Thymus (tissue), 11 donors: ENCODE measurements around the gene TTLL11. TPM values are rescaled to one million over a fixed set of nuclear protein-coding genes. Genes with fewer than 3 reads are reported as not detected.

Source experiments
- DNase-seq, 9 donors: peaks; one replicate each; pipeline ENCODE4 v3.0.0-alpha.2; 2013; ENCODE audit warnings: low spot score in 9 of 9, low read depth in 6 of 9, missing footprints in 1 of 9
- H3K27ac ChIP-seq, 2 donors: one replicate each; pipeline ENCODE4 v1.5.1; 2013; ENCODE audit warnings: control low read depth in 1 of 2, low read depth in 1 of 2, low read length in 1 of 2, mild to moderate bottlenecking in 1 of 2, moderate library complexity in 1 of 2
- H3K27me3 ChIP-seq, 2 donors: one replicate each; pipeline ENCODE4 v1.5.1; 2013; ENCODE audit warnings: low read length in 1 of 2; ENCODE audit not compliant: control insufficient read depth in 2 of 2, insufficient read depth in 1 of 2
- H3K36me3 ChIP-seq, 2 donors: one replicate each; pipeline ENCODE4 v1.5.1; 2013; ENCODE audit warnings: low read length in 1 of 2, mild to moderate bottlenecking in 1 of 2, moderate library complexity in 1 of 2; ENCODE audit not compliant: control insufficient read depth in 2 of 2, insufficient read depth in 2 of 2
- H3K4me1 ChIP-seq, 2 donors: one replicate each; pipeline ENCODE4 v1.5.1; 2013; ENCODE audit warnings: low read length in 2 of 2; ENCODE audit not compliant: control insufficient read depth in 2 of 2, insufficient read depth in 2 of 2
- H3K4me3 ChIP-seq, 2 donors: one replicate each; pipeline ENCODE4 v1.5.1; 2013; ENCODE audit warnings: low read length in 2 of 2, control low read depth in 1 of 2, mild to moderate bottlenecking in 1 of 2
- H3K9me3 ChIP-seq, 2 donors: one replicate each; pipeline ENCODE4 v1.5.1; 2013; ENCODE audit warnings: low read length in 1 of 2, mild to moderate bottlenecking in 1 of 2; ENCODE audit not compliant: control insufficient read depth in 2 of 2, insufficient read depth in 1 of 2
- WGBS: extraction: QIAGEN DNeasy Blood & Tissue Kit; methylation state at CpG from one replicate; pipeline ENCODE4 v1.1.7; 2013; 5-methylcytosine and 5-hydroxymethylcytosine counted together
- polyA plus RNA-seq: library from polyadenylated mRNA; stranded (reverse); fragments of 200-250 nt; gene quantifications from one replicate; pipeline ENCODE4 v1.2.3, GENCODE V29; 2013
- total RNA-seq: library from RNA; stranded (reverse); fragments of 120-200 nt; gene quantifications from one replicate; pipeline ENCODE4 v1.2.4, GENCODE V29; 2013
- donor health status: healthy.

The TTLL11 gene
- total and polyA plus RNA-seq, 2 donors: 2.1 to 4.0 TPM

- Histone ChIP-seq H3K9me3 (no peaks in the 10 kb centered on the region), H3K27me3 (no peaks in the 10 kb centered on the region), H3K27ac (no peak overlapping the region), H3K36me3 (no peaks in the 10 kb centered on the region), H3K4me1 (peaks cover 4 to 26% of the 10 kb centered on the region in 2 donors), H3K4me3 (no peak overlapping the region)
- WGBS: 96% methylated on average over 2 of the region's 2 CpGs
- no peak for DNase-seq
These were observed 203.0 kb downstream of the TTLL11 start for GRCh38 chr9:121889990-121890563.

DNA sequence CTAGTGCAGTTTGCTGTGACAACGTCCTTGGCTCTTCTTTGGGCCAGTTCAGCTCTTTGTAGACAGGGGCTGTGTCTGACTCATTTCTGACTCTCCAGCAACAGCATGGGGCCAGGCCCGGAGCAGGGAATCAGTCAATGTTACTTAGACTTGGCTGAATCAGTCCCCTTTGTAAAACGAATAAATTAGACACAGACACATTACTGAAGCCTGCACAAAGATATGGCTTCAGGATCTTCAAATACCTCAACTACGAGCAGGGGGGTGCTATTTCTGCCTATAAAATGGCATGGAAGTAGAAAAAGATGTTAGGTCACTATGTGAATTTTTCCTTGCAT lies 204.7 kb downstream of the TTLL11 start:
- Histone ChIP-seq H3K27me3 (peaks cover 0 to 3% of the 10 kb centered on the region in 2 donors), H3K36me3 (no peaks in the 10 kb centered on the region), H3K4me3 (no peak overlapping the region), H3K27ac (no peak overlapping the region), H3K4me1 (peaks cover 7 to 30% of the 10 kb centered on the region in 2 donors), H3K9me3 (no peaks in the 10 kb centered on the region)
- 93% methylated on average over 4 of the region's 4 CpGs for WGBS
- no peak for DNase-seq

GRCh38 chr9:121887553-121888437 lies 205.3 kb downstream of the TTLL11 start:
- no peak overlapping the region for H3K4me3 ChIP-seq
- peaks cover 7 to 27% of the 10 kb centered on the region in 2 donors for H3K4me1 ChIP-seq
- peaks cover 0 to 3% of the 10 kb centered on the region in 2 donors for H3K27me3 ChIP-seq
- no peaks in the 10 kb centered on the region for H3K9me3 ChIP-seq
- no peak overlapping the region for H3K27ac ChIP-seq
- H3K36me3 ChIP-seq: no peaks in the 10 kb centered on the region
- no peak for DNase-seq
- 96% methylated on average over 13 of the region's 13 CpGs for WGBS

- Histone ChIP-seq H3K36me3 (no peaks in the 10 kb centered on the region), H3K4me3 (no peak overlapping the region), H3K27me3 (peaks cover 0 to 3% of the 10 kb centered on the region in 2 donors), H3K4me1 (peaks cover 7 to 27% of the 10 kb centered on the region in 2 donors), H3K9me3 (no peaks in the 10 kb centered on the region), H3K27ac (no peak overlapping the region)
- DNase-seq: peak in 1 of 9 donors; percentile 28
- WGBS: 87% methylated on average over 11 of the region's 11 CpGs
These were observed 206.2 kb downstream of the TTLL11 start for GRCh38 chr9:121886759-121887485.

- no peak overlapping the region for H3K4me3 ChIP-seq
- no peaks in the 10 kb centered on the region for H3K36me3 ChIP-seq
- WGBS: 32% methylated on average over 6 of the region's 6 CpGs
- H3K9me3 ChIP-seq: no peaks in the 10 kb centered on the region
- H3K27ac ChIP-seq: no peak overlapping the region
- peaks cover 0 to 3% of the 10 kb centered on the region in 2 donors for H3K27me3 ChIP-seq
- H3K4me1 ChIP-seq: peaks cover 7 to 25% of the 10 kb centered on the region in 2 donors
- DNase-seq: peak in 1 of 9 donors; percentile 17
These were observed 207.7 kb downstream of the TTLL11 start for GRCh38 chr9:121885345-121885901.

DNA sequence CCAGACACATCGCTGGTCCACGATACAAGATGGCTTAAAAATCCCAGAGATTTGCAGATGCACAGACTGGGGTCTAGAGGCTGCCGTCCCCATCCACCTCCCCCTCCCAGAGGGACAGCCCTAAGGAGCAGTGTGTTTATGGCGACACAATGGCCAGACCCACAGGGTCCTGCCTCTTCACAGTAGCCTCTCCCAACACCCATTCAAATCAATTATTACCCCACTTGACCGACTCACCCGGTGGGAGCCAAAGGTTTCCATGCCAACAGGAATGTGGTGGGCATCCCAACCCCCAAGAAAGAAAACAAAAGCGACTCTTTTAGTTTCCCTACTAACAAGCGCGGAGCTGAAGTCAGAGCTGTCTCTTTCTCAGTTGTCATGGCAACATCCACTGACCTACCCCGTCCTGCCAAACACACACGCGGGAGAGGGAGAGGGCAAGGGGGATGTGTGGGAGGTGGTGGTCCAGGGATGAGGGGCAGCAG lies 209.0 kb downstream of the TTLL11 start:
- H3K9me3 ChIP-seq: no peaks in the 10 kb centered on the region
- H3K4me1 ChIP-seq: peaks cover 7 to 25% of the 10 kb centered on the region in 2 donors
- peaks cover 0 to 3% of the 10 kb centered on the region in 2 donors for H3K27me3 ChIP-seq
- WGBS: 86% methylated on average over 12 of the region's 12 CpGs
- DNase-seq: no peak
- no peaks in the 10 kb centered on the region for H3K36me3 ChIP-seq
- no peak overlapping the region for H3K4me3 ChIP-seq
- H3K27ac ChIP-seq: no peak overlapping the region

DNA sequence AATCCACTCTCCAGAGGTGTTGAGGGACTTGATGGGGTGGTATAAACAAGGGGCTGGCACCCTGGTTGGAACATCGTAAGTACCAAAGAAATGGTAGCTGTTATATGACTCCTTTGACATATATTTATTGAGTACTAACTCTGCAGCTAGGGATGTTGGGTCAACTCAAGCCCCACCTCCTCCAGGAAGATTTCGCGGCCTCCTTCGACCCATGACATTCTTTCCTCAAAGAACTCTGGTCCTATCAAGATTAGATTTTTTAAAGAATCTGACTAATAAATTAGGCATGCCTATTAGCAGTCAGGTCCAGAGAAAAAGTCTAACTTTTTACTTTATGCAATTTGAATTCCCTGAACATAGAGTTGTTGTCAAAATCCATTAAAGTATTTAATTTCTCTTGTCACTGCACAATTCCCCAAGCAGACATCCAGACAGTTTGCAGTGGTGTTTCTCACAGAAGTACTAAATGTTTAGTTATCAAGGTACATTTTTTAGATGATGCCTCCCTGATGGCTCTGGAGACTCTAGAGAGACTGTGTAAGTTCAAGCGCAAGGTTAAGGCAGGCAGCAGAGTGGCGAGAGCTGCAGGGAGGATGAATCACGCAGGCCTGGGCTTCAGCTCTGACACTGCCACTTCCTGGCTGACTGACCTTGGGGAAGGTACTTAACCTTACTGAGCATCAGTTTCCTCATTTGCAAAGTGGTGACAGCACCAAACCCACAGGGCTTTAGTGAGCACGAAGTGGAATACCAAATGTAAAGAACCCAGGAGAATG lies 209.6 kb downstream of the TTLL11 start:
- Histone ChIP-seq H3K27ac (no peak overlapping the region), H3K27me3 (peaks cover 0 to 3% of the 10 kb centered on the region in 2 donors), H3K4me1 (peaks cover 7 to 25% of the 10 kb centered on the region in 2 donors), H3K9me3 (no peaks in the 10 kb centered on the region), H3K4me3 (no peak overlapping the region), H3K36me3 (no peaks in the 10 kb centered on the region)
- WGBS: 96% methylated on average over 8 of the region's 8 CpGs
- DNase-seq: no peak

GRCh38 chr9:121881920-121882500 lies 211.1 kb downstream of the TTLL11 start:
- no peak for DNase-seq
- H3K4me1 ChIP-seq: peaks cover 4 to 21% of the 10 kb centered on the region in 2 donors
- no peaks in the 10 kb centered on the region for H3K9me3 ChIP-seq
- H3K36me3 ChIP-seq: no peaks in the 10 kb centered on the region
- H3K27me3 ChIP-seq: peaks cover 0 to 3% of the 10 kb centered on the region in 2 donors
- WGBS: 97% methylated on average over 7 of the region's 7 CpGs
- no peak overlapping the region for H3K4me3 ChIP-seq
- no peak overlapping the region for H3K27ac ChIP-seq
